ENCODE data around the gene CLDND2.
A peak's percentile ranks its signal among the peaks of the same experiment; 100 is the strongest.

The CLDND2 gene

DNA sequence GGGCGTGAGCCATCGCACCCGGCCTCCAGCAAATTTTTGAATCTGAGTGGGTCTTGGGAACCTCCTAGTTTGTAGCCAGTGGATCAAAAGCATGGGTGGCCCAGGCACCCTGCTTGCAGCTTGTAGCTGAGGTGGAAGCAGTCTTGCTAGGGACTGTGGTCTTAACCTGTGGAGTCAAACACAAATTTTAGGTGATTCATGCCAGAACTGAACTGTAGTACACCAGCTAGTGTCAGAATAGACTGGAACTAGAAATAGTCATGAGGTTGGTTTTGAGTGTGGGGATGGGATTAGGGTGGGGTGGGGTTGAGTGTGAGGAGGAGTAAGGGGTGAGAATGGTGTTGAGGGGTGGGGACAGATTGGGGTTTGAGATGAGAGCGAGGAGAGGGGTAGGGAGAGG lies 13.2 kb upstream of the CLDND2 start:
- no peak for DNase-seq (ENCODE audit: low read depth, low spot score)

GRCh38 chr19:51380379-51380778 lies 11.6 kb upstream of the CLDND2 start:
- no peak for DNase-seq (ENCODE audit: low read depth, low spot score)

DNA sequence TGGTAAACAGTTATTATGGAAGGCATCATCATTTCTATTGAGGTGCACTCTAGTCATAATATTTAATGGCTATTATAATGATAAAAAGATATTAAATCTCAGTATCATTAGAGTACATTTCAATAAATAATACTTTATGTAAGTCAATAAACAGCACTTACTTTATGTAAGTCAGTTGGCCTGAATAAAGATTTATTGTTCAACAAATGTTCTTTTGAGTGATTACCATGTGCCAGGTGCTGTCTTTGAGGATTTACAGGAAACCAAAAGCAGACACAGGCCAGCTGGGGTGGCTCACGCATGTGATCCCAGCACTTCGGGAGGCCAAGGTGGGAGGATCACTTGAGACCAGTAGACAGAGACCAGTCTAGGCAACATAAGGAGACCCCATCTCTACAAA lies 8.6 kb upstream of the CLDND2 start:
- no peak for DNase-seq (ENCODE audit: low read depth, low spot score)

GRCh38 chr19:51375504-51376221 lies 6.9 kb upstream of the CLDND2 start:
- no peak for DNase-seq (ENCODE audit: low read depth, low spot score)

DNA sequence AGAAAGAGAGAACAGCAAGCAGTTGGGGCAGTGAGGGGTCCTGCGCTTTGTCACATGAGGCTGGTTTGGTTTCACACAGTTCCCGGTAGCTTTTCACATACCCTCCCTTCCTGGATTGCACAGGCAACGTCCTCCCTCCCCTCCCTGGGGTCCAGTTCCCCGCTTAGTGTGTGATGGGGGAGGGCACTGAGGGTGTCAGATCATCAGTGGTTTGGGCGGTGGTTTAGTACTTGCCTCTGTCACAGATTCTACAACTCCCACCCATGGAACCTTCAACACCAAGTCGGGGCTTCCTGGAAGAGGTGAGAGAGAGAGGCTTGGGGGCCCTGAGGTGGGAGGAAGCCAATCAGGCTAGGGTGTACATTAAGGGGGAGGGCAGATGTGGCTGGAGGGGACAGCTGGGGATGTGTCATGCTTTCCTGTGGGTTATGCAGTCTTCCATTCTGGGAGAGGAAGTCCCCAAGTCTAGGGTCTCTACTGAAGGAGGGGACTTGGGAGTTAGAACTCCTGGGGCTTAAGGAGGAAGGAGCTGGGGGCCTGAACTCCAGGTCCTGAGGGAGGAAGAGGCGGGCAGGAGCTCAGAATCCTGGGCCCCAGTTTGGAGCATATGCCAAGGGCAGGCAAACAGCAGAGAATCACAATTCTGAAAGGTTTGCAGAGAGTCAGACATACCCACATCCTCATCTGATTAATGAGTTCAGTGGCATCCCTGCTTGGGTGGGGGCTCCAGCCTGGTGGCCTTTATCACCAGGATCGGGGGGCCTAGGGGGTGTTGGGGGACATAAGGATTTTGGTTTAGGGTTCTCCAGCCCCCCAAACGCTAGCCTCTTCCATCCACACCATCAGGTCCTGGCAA lies 4.1 kb upstream of the CLDND2 start, which contains the start of gene NKG7:
Gene NKG7 (minus strand): TSS at position 6 of the 856 bp plus-strand sequence. CDS start 119 bp downstream, outside the sequence.
- no peak for DNase-seq (ENCODE audit: low read depth, low spot score)

DNA sequence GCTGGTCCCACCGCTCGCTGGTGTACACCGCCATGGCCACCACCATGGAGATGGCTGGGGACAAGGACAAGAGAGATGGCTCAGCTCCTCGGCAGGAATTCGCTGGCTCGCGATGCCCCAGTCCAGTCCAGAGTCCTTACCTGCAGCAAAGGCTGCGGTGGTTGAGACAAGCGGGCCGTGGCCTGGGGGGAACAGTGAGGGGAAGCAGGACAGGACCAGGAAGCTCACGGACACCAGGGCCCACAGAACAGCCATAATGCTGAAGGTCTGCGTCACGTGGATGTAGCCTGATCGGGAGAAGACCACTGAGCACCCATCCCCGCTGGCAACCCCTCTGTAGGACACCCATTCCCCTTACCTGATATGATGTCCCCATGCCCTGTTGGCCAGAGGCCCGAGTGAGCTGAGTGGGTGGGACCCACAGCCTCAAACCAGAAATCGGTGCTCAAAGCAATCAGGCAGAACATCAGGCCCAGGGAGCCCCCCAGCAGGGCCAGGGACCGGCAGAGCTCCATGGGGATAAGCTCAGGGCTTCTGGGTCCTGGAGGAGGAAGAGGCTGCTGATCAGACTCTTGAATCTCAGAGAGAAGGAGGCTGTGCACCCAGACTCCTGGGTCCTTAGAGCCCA lies 3.3 kb upstream of the CLDND2 start:
- DNase-seq (ENCODE audit: low read depth, low spot score), result no peak

DNA sequence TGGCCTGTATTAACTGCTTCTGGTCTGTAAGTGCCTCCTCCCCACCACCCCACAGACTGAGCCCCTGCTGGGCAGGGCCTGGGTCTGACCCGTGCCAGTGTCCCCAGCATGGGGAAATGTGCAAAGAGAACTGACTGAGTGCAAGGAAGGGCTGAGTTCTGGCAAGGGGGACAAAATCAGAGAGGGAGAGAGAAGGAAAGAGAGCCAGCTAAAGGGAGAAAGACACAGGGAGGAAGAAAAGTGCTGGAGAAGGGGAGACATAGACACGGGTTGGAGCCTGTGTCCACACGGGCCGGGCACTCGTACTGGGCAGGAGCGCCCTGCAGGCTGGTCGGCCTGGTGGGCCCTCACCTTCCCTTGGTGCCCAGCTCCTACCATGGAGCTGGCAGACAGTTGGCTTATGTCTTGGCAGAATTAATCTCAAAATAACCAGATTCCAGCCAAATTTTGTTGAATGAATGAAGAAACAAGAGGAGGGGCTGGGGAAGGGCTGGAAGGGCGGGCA lies 2.4 kb upstream of the CLDND2 start:
- DNase-seq (ENCODE audit: low read depth, low spot score), result no peak

GRCh38 chr19:51370230-51370629 lies 1.4 kb upstream of the CLDND2 start:
- no peak for DNase-seq (ENCODE audit: low read depth, low spot score)

- peak; percentile 100 for DNase-seq (ENCODE audit: low read depth, low spot score)
Observed at GRCh38 chr19:51367565-51368365, 1.0 kb downstream of the CLDND2 start.

GRCh38 chr19:51367255-51367564 lies 1.6 kb downstream of the CLDND2 start:
- DNase-seq (ENCODE audit: low read depth, low spot score), result no peak

GRCh38 chr19:51366389-51367254 lies 2.2 kb downstream of the CLDND2 start:
- peak; percentile 98 for DNase-seq (ENCODE audit: low read depth, low spot score)

DNA sequence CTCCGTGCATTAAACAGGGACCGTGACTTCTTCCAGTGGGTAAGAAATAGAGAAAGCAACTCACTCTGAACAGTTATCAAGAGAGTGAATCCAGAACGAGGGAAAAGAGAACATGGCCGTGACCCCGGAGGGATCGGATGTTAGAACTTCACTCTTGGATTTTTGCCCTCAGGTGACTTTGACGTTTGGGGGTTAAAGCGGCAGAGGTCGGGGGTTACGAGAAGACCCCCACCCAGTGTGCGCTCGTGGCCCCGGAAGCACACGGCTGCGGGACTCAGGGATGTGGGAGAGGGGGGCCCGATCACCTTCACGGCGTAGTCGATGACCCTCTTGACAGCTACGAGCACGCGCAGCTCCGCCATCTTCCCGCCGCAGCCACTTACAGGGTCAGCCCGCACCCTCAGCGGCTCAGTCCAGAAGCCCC lies 2.8 kb downstream of the CLDND2 start, which contains the start of gene ETFB:
Gene ETFB (minus strand): TSS at position 424 of the 424 bp plus-strand sequence. CDS start 62 bp downstream, at position 362.
- no peak for DNase-seq (ENCODE audit: low read depth, low spot score)

DNA sequence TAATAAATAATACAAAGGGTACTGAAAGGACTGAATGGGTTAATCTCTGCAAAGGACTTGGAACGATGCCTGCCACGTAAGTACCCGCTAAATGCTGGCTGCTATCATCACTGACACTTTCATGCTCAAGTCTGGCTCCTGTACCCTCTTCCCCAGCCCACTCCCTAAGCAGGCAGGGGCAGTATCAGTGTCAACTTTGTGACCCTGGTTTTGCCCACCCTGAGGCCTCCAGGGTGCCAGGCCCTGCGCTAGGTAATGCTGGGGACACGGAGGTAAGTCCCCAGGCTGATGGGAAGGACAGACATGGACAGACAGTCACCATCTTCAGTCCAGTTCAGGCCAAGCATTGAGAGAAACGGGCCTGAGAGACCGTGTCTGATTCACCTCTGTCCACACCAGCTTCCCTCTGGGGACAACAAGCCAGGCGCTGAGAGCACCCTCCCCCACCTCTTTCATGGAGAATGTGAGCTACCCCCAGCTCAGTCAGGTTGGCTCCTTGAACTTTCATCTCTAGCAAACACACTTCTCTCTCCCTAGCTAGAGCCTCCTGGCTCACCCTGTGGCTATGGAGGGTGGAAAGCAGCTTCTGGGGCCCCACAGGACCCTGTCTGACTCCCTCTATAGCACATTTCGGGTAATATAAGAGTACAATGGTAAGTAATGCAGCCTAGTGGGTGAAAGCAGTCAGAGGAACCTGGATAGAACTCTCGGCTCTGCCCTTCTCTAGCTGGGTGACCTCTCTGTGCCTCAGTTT lies 3.4 kb downstream of the CLDND2 start:
- peak; percentile 48 for DNase-seq (ENCODE audit: low read depth, low spot score)

DNA sequence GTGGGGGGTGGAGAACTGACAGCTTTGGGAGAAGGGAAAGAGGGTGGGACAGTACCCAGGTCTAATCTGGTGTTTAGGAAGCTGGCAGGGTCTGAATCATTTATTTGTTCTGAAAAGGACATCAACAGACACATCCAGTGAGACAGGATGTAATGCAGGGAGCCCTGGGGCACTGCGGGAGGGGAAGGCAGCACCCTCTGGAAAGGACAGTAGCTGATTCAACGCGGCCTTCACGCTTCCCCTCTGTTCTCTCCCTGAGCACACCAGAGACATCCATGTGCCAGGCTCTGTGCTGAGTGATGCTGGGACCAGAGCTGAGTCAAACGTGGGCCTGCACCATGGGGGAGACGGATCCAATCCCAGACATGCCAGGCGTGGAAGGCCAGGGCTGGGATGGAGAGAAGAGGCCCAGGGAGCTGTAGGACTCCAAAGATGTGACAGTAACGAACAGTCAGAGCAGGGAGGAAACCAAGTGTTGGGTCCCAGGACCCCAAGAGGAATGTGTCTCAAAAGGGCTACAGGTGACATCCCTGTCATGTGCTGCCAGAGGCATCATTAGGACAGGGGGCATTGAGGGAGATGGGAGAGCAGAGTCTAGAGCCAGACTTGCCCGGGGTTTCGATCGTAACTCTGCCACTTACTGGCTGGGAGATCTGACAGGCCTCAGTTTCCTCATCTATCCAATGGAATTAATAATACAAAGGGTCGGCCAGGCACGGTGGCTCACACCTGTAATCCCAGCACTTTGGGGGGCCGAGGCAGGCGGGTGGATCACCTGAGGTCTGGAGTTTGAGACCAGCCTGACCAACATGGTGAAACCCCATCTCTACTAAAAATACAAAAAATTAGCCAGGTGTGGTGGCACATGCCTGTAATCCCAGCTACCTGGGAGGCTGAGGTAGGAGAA lies 4.3 kb downstream of the CLDND2 start:
- no peak for DNase-seq (ENCODE audit: low read depth, low spot score)

- DNase-seq (ENCODE audit: low read depth, low spot score), result no peak
Observed at GRCh38 chr19:51361239-51361638, 7.6 kb downstream of the CLDND2 start.

GRCh38 chr19:51359294-51359693 lies 9.5 kb downstream of the CLDND2 start:
- DNase-seq (ENCODE audit: low read depth, low spot score), result no peak

GRCh38 chr19:51357952-51358351 lies 10.9 kb downstream of the CLDND2 start:
- DNase-seq (ENCODE audit: low read depth, low spot score), result no peak

GRCh38 chr19:51356159-51356801 lies 12.5 kb downstream of the CLDND2 start:
- no peak for DNase-seq (ENCODE audit: low read depth, low spot score)

Measured in ELF-1 (cell line).